Neural crest cell (in vitro differentiated cells): ENCODE measurements around the gene MRGPRD. TPM values are rescaled to one million over a fixed set of nuclear protein-coding genes. Genes with fewer than 3 reads are reported as not detected.

Source experiments
- DNase-seq: peaks from one replicate; pipeline ENCODE4 v3.0.0; 2021; ENCODE audit warnings: low read depth, mixed read lengths, low spot score
- H3K27ac Mint-ChIP-seq: one replicate; pipeline ENCODE4 v1.8.0; 2021; ENCODE audit warnings: mild to moderate bottlenecking, mixed read lengths; ENCODE audit not compliant: unreplicated experiment
- H3K27me3 Mint-ChIP-seq: 2 replicates; pipeline ENCODE4 v1.8.0; 2021; ENCODE audit warnings: low read depth, mild to moderate bottlenecking, mixed read lengths
- H3K36me3 Mint-ChIP-seq: 2 replicates; pipeline ENCODE4 v1.8.0; 2021; ENCODE audit warnings: low read depth, mild to moderate bottlenecking, mixed read lengths
- H3K4me1 Mint-ChIP-seq: 2 replicates; pipeline ENCODE4 v1.8.0; 2021; ENCODE audit warnings: mixed read lengths
- H3K4me3 Mint-ChIP-seq: one replicate; pipeline ENCODE4 v1.8.0; 2021; ENCODE audit warnings: mild to moderate bottlenecking, mixed read lengths
- H3K9me3 Mint-ChIP-seq: 2 replicates; pipeline ENCODE4 v1.8.0; 2021; ENCODE audit warnings: mixed read lengths
- CTCF ChIP-seq: fragments of 200-600 bp; sonication (generic); conservative IDR thresholded peaks from 2 replicates; pipeline ENCODE4 v1.5.0; 2021; ENCODE audit warnings: antibody characterized with exemption, mild to moderate bottlenecking
- total RNA-seq: library from RNA; stranded (reverse); gene quantifications from 2 replicates; pipeline ENCODE4 v1.2.1, GENCODE V29; 2021

The MRGPRD gene
- total RNA-seq, 1 donor from 2014 or later: not detected

GRCh38 chr11:68968306-68969250 is 12.2 kb downstream of the MRGPRD start:
- peaks cover 10% of the 10 kb centered on the region for H3K27me3 Mint-ChIP-seq
- H3K4me1 Mint-ChIP-seq: no peaks in the 10 kb centered on the region
- no peak for TF ChIP-seq CTCF
- no peaks in the 10 kb centered on the region for H3K36me3 Mint-ChIP-seq
- no peak for DNase-seq
- no peaks in the 10 kb centered on the region for H3K9me3 Mint-ChIP-seq
- H3K4me3 Mint-ChIP-seq: no peak overlapping the region
- no peak overlapping the region for H3K27ac Mint-ChIP-seq

GRCh38 chr11:68966894-68967780 is 13.6 kb downstream of the MRGPRD start:
- DNase-seq: no peak
- no peaks in the 10 kb centered on the region for H3K4me1 Mint-ChIP-seq
- TF ChIP-seq CTCF: no peak
- H3K27me3 Mint-ChIP-seq: peaks cover 5% of the 10 kb centered on the region
- H3K27ac Mint-ChIP-seq: no peak overlapping the region
- no peaks in the 10 kb centered on the region for H3K36me3 Mint-ChIP-seq
- H3K9me3 Mint-ChIP-seq: no peaks in the 10 kb centered on the region
- no peak overlapping the region for H3K4me3 Mint-ChIP-seq

- Mint-ChIP-seq H3K9me3 (no peaks in the 10 kb centered on the region), H3K27ac (no peak overlapping the region), H3K4me3 (no peak overlapping the region), H3K27me3 (peaks cover under 1% of the 10 kb centered on the region), H3K4me1 (no peaks in the 10 kb centered on the region), H3K36me3 (no peaks in the 10 kb centered on the region)
- TF ChIP-seq CTCF: no peak
- no peak for DNase-seq
Observed at GRCh38 chr11:68965901-68966853, 14.6 kb downstream of the MRGPRD start.

GRCh38 chr11:68963779-68964178 is 17.0 kb downstream of the MRGPRD start:
- Mint-ChIP-seq H3K27me3 (no peaks in the 10 kb centered on the region), H3K4me3 (no peak overlapping the region), H3K9me3 (no peaks in the 10 kb centered on the region), H3K36me3 (no peaks in the 10 kb centered on the region), H3K27ac (no peak overlapping the region), H3K4me1 (no peaks in the 10 kb centered on the region)
- no peak for DNase-seq
- no peak for TF ChIP-seq CTCF
